ENCODE measurements around the gene ATG2A. TPM values are rescaled to one million over a fixed set of nuclear protein-coding genes. Genes with fewer than 3 reads are reported as not detected.

ATG2A gene
- total RNA-seq, 6 donors from 2014 or later = 24.6 to 59.2 (median 33.3) TPM

GRCh38 chr11:64893194-64894069, 23.6 kb downstream of the ATG2A start:
- Histone ChIP-seq H3K36me3 (peaks cover 5 to 38% (median 28%) of the 10 kb centered on the region in 4 donors), H3K4me1 (peaks cover 9 to 21% (median 11%) of the 10 kb centered on the region in 4 donors), H3K27me3 (no peaks in the 10 kb centered on the region), H3K27ac (peak overlapping the region in 1 of 4 donors; percentile 7), H3K4me3 (peak overlapping the region in 1 of 4 donors; percentile 18), H3K9me3 (no peaks in the 10 kb centered on the region)
- peak in 1 of 2 donors; percentile 58 for DNase-seq
- ATAC-seq (ENCODE audit: low FRiP score in 2 of 2) = no peak
- TF ChIP-seq POLR2AphosphoS5 (IDR thresholded peaks at IDR 0.05) = no peak
- TF ChIP-seq CTCF (IDR thresholded peaks at IDR 0.05) = no peak
- no peak for TF ChIP-seq EP300 (IDR thresholded peaks at IDR 0.05)
- TF ChIP-seq POLR2A (IDR thresholded peaks at IDR 0.05) = no peak
- 66 to 75% methylated on average over 7 to 24 of the region's 25 CpGs for WGBS, 2 donors

GRCh38 chr11:64892838-64893193, 24.2 kb downstream of the ATG2A start:
- H3K27me3 ChIP-seq = no peaks in the 10 kb centered on the region
- peaks cover 14 to 28% (median 18%) of the 10 kb centered on the region in 4 donors for H3K4me1 ChIP-seq
- peak in 1 of 2 donors; percentile 44 for DNase-seq
- H3K4me3 ChIP-seq = peak overlapping the region in 1 of 4 donors; percentile 18
- no peak for TF ChIP-seq EP300 (IDR thresholded peaks at IDR 0.05)
- TF ChIP-seq POLR2A (IDR thresholded peaks at IDR 0.05) = no peak
- TF ChIP-seq CTCF (IDR thresholded peaks at IDR 0.05) = no peak
- TF ChIP-seq POLR2AphosphoS5 (IDR thresholded peaks at IDR 0.05) = no peak
- no peaks in the 10 kb centered on the region for H3K9me3 ChIP-seq
- WGBS, 2 donors = 83 to 93% methylated on average over 2 to 10 of the region's 10 CpGs
- ATAC-seq (ENCODE audit: low FRiP score in 2 of 2) = no peak
- H3K36me3 ChIP-seq = peaks cover 0 to 32% (median 22%) of the 10 kb centered on the region in 4 donors
- H3K27ac ChIP-seq = no peak overlapping the region

- no peaks in the 10 kb centered on the region for H3K9me3 ChIP-seq
- H3K27ac ChIP-seq = no peak overlapping the region
- DNase-seq (peak in 1 of 2 donors; percentile 45), ATAC-seq (ENCODE audit: low FRiP score in 2 of 2) (no peak)
- TF ChIP-seq POLR2A (IDR thresholded peaks at IDR 0.05) (no peak), EP300 (IDR thresholded peaks at IDR 0.05) (no peak), CTCF (IDR thresholded peaks at IDR 0.05) (no peak), POLR2AphosphoS5 (IDR thresholded peaks at IDR 0.05) (no peak)
- no peaks in the 10 kb centered on the region for H3K27me3 ChIP-seq
- peaks cover 18 to 32% (median 21%) of the 10 kb centered on the region in 4 donors for H3K4me1 ChIP-seq
- peaks cover 0 to 28% (median 18%) of the 10 kb centered on the region in 4 donors for H3K36me3 ChIP-seq
- H3K4me3 ChIP-seq = peak overlapping the region in 1 of 4 donors; percentile 18
- 77 to 83% methylated on average over 5 to 10 of the region's 11 CpGs for WGBS, 2 donors
Observed at GRCh38 chr11:64892411-64892831, 24.6 kb downstream of the ATG2A start.

- ATAC-seq (ENCODE audit: low FRiP score in 2 of 2) (no peak), DNase-seq (no peak)
- Histone ChIP-seq H3K4me1 (peaks cover 19 to 36% (median 23%) of the 10 kb centered on the region in 4 donors), H3K4me3 (no peak overlapping the region), H3K9me3 (no peaks in the 10 kb centered on the region), H3K27ac (no peak overlapping the region), H3K27me3 (no peaks in the 10 kb centered on the region), H3K36me3 (peaks cover 0 to 23% (median 14%) of the 10 kb centered on the region in 4 donors)
- TF ChIP-seq EP300 (IDR thresholded peaks at IDR 0.05) = no peak
- TF ChIP-seq POLR2AphosphoS5 (IDR thresholded peaks at IDR 0.05) = no peak
- no peak for TF ChIP-seq CTCF (IDR thresholded peaks at IDR 0.05)
- no peak for TF ChIP-seq POLR2A (IDR thresholded peaks at IDR 0.05)
- 80 to 83% methylated on average over 5 of the region's 5 CpGs for WGBS, 2 donors
Observed at GRCh38 chr11:64891880-64892279, 25.1 kb downstream of the ATG2A start.
